Right renal cortex interstitium (tissue), 3 donors: ENCODE data around the gene SIM2. TPM values are rescaled to one million over a fixed set of nuclear protein-coding genes. Genes with fewer than 3 reads are reported as not detected.

Source experiments
- DNase-seq, 3 donors: peaks; one replicate each; pipeline ENCODE4 v3.0.0-alpha.2; 2013; ENCODE audit warnings: low read depth in 3 of 3, low spot score in 2 of 3
- polyA plus RNA-seq, 3 donors: library from polyadenylated mRNA; unstranded; fragments of 120-200 nt; gene quantifications; one replicate each; pipeline ENCODE4 v1.2.1, GENCODE V29; 2013; ENCODE audit not compliant: insufficient read length in 3 of 3

Gene SIM2
- polyA plus RNA-seq, 3 donors = 16.6 to 22.3 (median 19.1) TPM

- no peak for DNase-seq
Measured at GRCh38 chr21:36699546-36700294, 805 bp downstream of the SIM2 start.

GRCh38 chr21:36700295-36700970, 1.5 kb downstream of the SIM2 start:
- no peak for DNase-seq

- no peak for DNase-seq
Measured at GRCh38 chr21:36700971-36701755, 2.2 kb downstream of the SIM2 start.

GRCh38 chr21:36701756-36702621, 3.1 kb downstream of the SIM2 start:
- DNase-seq = no peak

- DNase-seq = no peak
Measured at GRCh38 chr21:36702622-36702968, 3.7 kb downstream of the SIM2 start.

GRCh38 chr21:36703123-36703522, 4.2 kb downstream of the SIM2 start:
- DNase-seq = no peak

- no peak for DNase-seq
Measured at GRCh38 chr21:36703626-36704280, 4.8 kb downstream of the SIM2 start.

- DNase-seq = no peak
Measured at GRCh38 chr21:36704281-36704957, 5.5 kb downstream of the SIM2 start.

GRCh38 chr21:36704958-36705678, 6.2 kb downstream of the SIM2 start:
- DNase-seq = no peak

GRCh38 chr21:36705679-36706481, 7.0 kb downstream of the SIM2 start:
- DNase-seq = no peak

- DNase-seq = no peak
Measured at GRCh38 chr21:36706482-36706852, 7.6 kb downstream of the SIM2 start.

- no peak for DNase-seq
Measured at GRCh38 chr21:36706951-36707762, 8.2 kb downstream of the SIM2 start.

GRCh38 chr21:36707763-36708285, 8.9 kb downstream of the SIM2 start:
- no peak for DNase-seq

GRCh38 chr21:36708286-36709029, 9.5 kb downstream of the SIM2 start:
- DNase-seq = no peak

- no peak for DNase-seq
Measured at GRCh38 chr21:36709030-36709867, 10.3 kb downstream of the SIM2 start.
